Loucy (cell line): ENCODE data around the gene SMTN.

Source experiments
- H2AFZ ChIP-seq: fragments of 200-600 bp; sonication (generic); 2 replicates; pipeline ENCODE4 v1.6.0; 2016; ENCODE audit warnings: antibody characterized with exemption, mild to moderate bottlenecking, low read length, moderate library complexity
- H3F3A ChIP-seq: fragments of 200-600 bp; 2 replicates; pipeline ENCODE4 v1.6.0; 2016; ENCODE audit warnings: antibody characterized with exemption, low read depth, mild to moderate bottlenecking
- H3K27me3 ChIP-seq: fragments of 200-600 bp; sonication (generic); 2 replicates; pipeline ENCODE4 v1.6.1; 2014; ENCODE audit warnings: low read length, mild to moderate bottlenecking; ENCODE audit not compliant: insufficient read depth, poor library complexity, severe bottlenecking
- H3K36me3 ChIP-seq: fragments of 200-600 bp; sonication (generic); 2 replicates; pipeline ENCODE4 v1.6.1; 2016; ENCODE audit warnings: low read length; ENCODE audit not compliant: insufficient read depth
- H3K4me1 ChIP-seq: fragments of 200-600 bp; sonication (generic); 2 replicates; pipeline ENCODE4 v1.5.1; 2014; ENCODE audit warnings: low read length, mild to moderate bottlenecking; ENCODE audit not compliant: insufficient read depth, poor library complexity, severe bottlenecking
- H3K4me2 ChIP-seq: fragments of 200-600 bp; sonication (generic); 2 replicates; pipeline ENCODE4 v1.6.0; 2014; ENCODE audit warnings: antibody characterized with exemption, low read length, low read depth, mild to moderate bottlenecking; ENCODE audit not compliant: poor library complexity, severe bottlenecking
- H3K4me3 ChIP-seq: fragments of 200-600 bp; sonication (generic); 2 replicates; pipeline ENCODE4 v1.5.1; 2014; ENCODE audit warnings: low read length, mild to moderate bottlenecking, mixed read lengths; ENCODE audit not compliant: poor library complexity, severe bottlenecking
- H3K79me2 ChIP-seq: fragments of 200-600 bp; sonication (generic); 2 replicates; pipeline ENCODE4 v1.6.1; 2014; ENCODE audit warnings: low read length; ENCODE audit not compliant: insufficient read depth
- H3K9ac ChIP-seq: fragments of 200-600 bp; sonication (generic); 2 replicates; pipeline ENCODE4 v1.6.0; 2014; ENCODE audit warnings: mild to moderate bottlenecking, low read depth, low read length, moderate library complexity; ENCODE audit not compliant: poor library complexity, severe bottlenecking
- H3K9me2 ChIP-seq: fragments of 200-600 bp; sonication (generic); replicated peaks from 2 replicates; pipeline ENCODE4 v1.6.1; 2016; ENCODE audit warnings: low read depth, low read length, mixed read lengths
- H3K9me3 ChIP-seq: fragments of 200-600 bp; sonication (generic); 2 replicates; pipeline ENCODE4 v1.6.1; 2014; ENCODE audit warnings: mild to moderate bottlenecking, antibody characterized with exemption, low read length, low read depth; ENCODE audit not compliant: insufficient read depth
- H4K20me1 ChIP-seq: fragments of 200-600 bp; sonication (generic); 2 replicates; pipeline ENCODE4 v1.6.0; 2014; ENCODE audit warnings: antibody characterized with exemption, low read length, mild to moderate bottlenecking; ENCODE audit not compliant: insufficient read depth, poor library complexity, severe bottlenecking
- CTCF ChIP-seq: fragments of 200-600 bp; sonication (generic); conservative IDR thresholded peaks from 2 replicates; pipeline ENCODE4 v1.5.1; 2014; ENCODE audit warnings: mild to moderate bottlenecking, antibody characterized with exemption, low read length
- EZH2phosphoT487 ChIP-seq: fragments of 200-600 bp; IDR thresholded peaks from 2 replicates; pipeline ENCODE4 v1.6.1; 2018; ENCODE audit warnings: antibody characterized with exemption, mild to moderate bottlenecking, moderate library complexity, borderline replicate concordance

SMTN gene

GRCh38 chr22:31130873-31131272 is 49.8 kb downstream of the SMTN start:
- Histone ChIP-seq H3K9me3 (no peaks in the 10 kb centered on the region), H3K4me2 (no peak overlapping the region), H3F3A (no peaks in the 10 kb centered on the region), H3K9ac (no peak overlapping the region), H2AFZ (no peak overlapping the region), H4K20me1 (no peaks in the 10 kb centered on the region), H3K9me2 (no peaks in the 10 kb centered on the region), H3K79me2 (no peaks in the 10 kb centered on the region), H3K4me3 (no peak overlapping the region), H3K27me3 (no peaks in the 10 kb centered on the region), H3K36me3 (no peaks in the 10 kb centered on the region), H3K4me1 (no peaks in the 10 kb centered on the region)
- TF ChIP-seq CTCF (no peak), EZH2phosphoT487 (no peak)

DNA sequence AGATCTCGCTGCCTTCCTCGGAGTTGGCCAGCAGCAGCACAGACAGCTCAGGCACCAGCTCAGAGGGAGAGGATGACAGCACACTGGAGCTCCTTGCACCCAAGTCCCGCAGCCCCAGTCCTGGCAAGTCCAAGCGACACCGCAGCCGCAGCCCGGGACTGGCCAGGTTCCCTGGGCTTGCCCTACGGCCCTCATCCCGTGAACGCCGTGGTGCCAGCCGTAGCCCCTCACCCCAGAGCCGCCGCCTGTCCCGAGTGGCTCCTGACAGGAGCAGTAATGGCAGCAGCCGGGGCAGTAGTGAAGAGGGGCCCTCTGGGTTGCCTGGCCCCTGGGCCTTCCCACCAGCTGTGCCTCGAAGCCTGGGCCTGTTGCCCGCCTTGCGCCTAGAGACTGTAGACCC is 52.8 kb downstream of the SMTN start:
- Histone ChIP-seq H3K4me2 (no peak overlapping the region), H3F3A (no peaks in the 10 kb centered on the region), H3K9me3 (no peaks in the 10 kb centered on the region), H4K20me1 (no peaks in the 10 kb centered on the region), H3K4me3 (no peak overlapping the region), H3K79me2 (no peaks in the 10 kb centered on the region), H3K9ac (no peak overlapping the region), H2AFZ (no peak overlapping the region), H3K36me3 (no peaks in the 10 kb centered on the region), H3K9me2 (no peaks in the 10 kb centered on the region), H3K4me1 (no peaks in the 10 kb centered on the region), H3K27me3 (no peaks in the 10 kb centered on the region)
- TF ChIP-seq CTCF: no peak
- no peak for TF ChIP-seq EZH2phosphoT487

DNA sequence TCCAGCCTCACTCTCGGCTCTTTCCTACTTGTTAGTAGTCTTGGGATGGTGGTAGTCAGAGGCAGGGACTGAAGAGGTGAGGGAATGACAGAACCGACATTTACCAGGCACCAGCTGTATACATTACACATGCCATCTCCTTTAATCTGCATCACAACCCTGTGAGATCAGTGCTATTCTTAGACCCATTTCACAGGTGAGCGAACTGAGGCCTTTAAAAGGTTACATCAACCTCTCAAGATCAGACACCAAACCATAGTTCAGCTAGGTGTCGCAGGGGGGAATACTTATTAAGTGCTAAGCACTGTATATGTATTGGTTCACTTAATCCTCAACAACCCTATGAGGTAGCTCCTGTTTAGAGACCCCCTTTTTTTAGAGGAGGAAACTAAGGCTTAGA is 53.6 kb downstream of the SMTN start:
- H3K4me1 ChIP-seq: no peaks in the 10 kb centered on the region
- no peaks in the 10 kb centered on the region for H3K79me2 ChIP-seq
- no peaks in the 10 kb centered on the region for H3K36me3 ChIP-seq
- TF ChIP-seq CTCF (no peak), EZH2phosphoT487 (no peak)
- no peak overlapping the region for H3K9ac ChIP-seq
- no peak overlapping the region for H3K4me2 ChIP-seq
- no peaks in the 10 kb centered on the region for H3K27me3 ChIP-seq
- no peaks in the 10 kb centered on the region for H4K20me1 ChIP-seq
- no peak overlapping the region for H2AFZ ChIP-seq
- H3F3A ChIP-seq: no peaks in the 10 kb centered on the region
- no peak overlapping the region for H3K4me3 ChIP-seq
- H3K9me2 ChIP-seq: no peaks in the 10 kb centered on the region
- no peaks in the 10 kb centered on the region for H3K9me3 ChIP-seq
